Keratinocyte (primary cell): Measurements from ENCODE around the gene CELA1. TPM values are rescaled to one million over a fixed set of nuclear protein-coding genes. Genes with fewer than 3 reads are reported as not detected.

Source experiments
- DNase-seq: peaks from one replicate; pipeline ENCODE4 v3.0.0-alpha.2; 2011; ENCODE audit warnings: low read depth, missing footprints, low spot score
- FAIRE-seq: peaks from 2 replicates; lab custom pipeline; 2011; peaks lifted over from hg19 to GRCh38; lab: Jason Lieb, UNC
- H2AFZ ChIP-seq: 2 replicates; pipeline ENCODE4 v1.6.0; 2012; ENCODE audit warnings: low read length, control low read depth, inconsistent platforms; ENCODE audit not compliant: control insufficient read depth
- H3K27ac ChIP-seq: 2 replicates; pipeline ENCODE4 v1.5.1; 2011; ENCODE audit warnings: low read length; ENCODE audit not compliant: control insufficient read depth, insufficient read depth
- H3K27me3 ChIP-seq: 3 replicates; pipeline ENCODE4 v1.6.0; 2011; ENCODE audit warnings: low read length; ENCODE audit not compliant: control insufficient read depth, insufficient read depth; ENCODE audit errors: extremely low read depth
- H3K36me3 ChIP-seq, 2 experiments: 2 replicates in 1 of 2; 3 replicates in 1 of 2; pipeline ENCODE4 v1.5.1; 2011; ENCODE audit warnings: low read length in 2 of 2, mild to moderate bottlenecking in 1 of 2; ENCODE audit not compliant: control insufficient read depth in 2 of 2, insufficient read depth in 2 of 2; ENCODE audit errors: extremely low read depth in 1 of 2
- H3K4me1 ChIP-seq: 3 replicates; pipeline ENCODE4 v1.5.1; 2011; ENCODE audit warnings: low read length; ENCODE audit not compliant: control insufficient read depth, insufficient read depth; ENCODE audit errors: extremely low read depth
- H3K4me2 ChIP-seq: 3 replicates; pipeline ENCODE4 v1.6.0; 2011; ENCODE audit warnings: low read depth, low read length; ENCODE audit not compliant: control insufficient read depth, insufficient read depth; ENCODE audit errors: extremely low read depth
- H3K4me3 ChIP-seq, 3 experiments: fragments of 200-600 bp in 1 of 3; sonication (generic) in 1 of 3; 2 replicates in 2 of 3; 3 replicates in 1 of 3; pipeline ENCODE4 v1.5.1; 2011 to 2016; ENCODE audit warnings: low read length in 3 of 3, mild to moderate bottlenecking in 3 of 3, control low read depth in 2 of 3, inconsistent platforms in 1 of 3, low read depth in 1 of 3, mixed read lengths in 1 of 3, mixed run types in 1 of 3, moderate library complexity in 1 of 3; ENCODE audit not compliant: control insufficient read depth in 2 of 3, insufficient read depth in 2 of 3; ENCODE audit errors: extremely low read depth in 1 of 3
- H3K79me2 ChIP-seq: 2 replicates; pipeline ENCODE4 v1.6.0; 2012; ENCODE audit warnings: low read length; ENCODE audit not compliant: control insufficient read depth, insufficient read depth
- H3K9ac ChIP-seq: 3 replicates; pipeline ENCODE4 v1.6.0; 2011; ENCODE audit warnings: low read length; ENCODE audit not compliant: control insufficient read depth, insufficient read depth; ENCODE audit errors: extremely low read depth
- H3K9me1 ChIP-seq: 3 replicates; pipeline ENCODE4 v1.6.0; 2011; ENCODE audit warnings: low read length; ENCODE audit not compliant: control insufficient read depth, insufficient read depth; ENCODE audit errors: extremely low read depth
- H3K9me3 ChIP-seq: 2 replicates; pipeline ENCODE4 v1.5.1; 2012; ENCODE audit warnings: low read depth, low read length; ENCODE audit not compliant: control insufficient read depth
- H4K20me1 ChIP-seq: 3 replicates; pipeline ENCODE4 v1.6.0; 2011; ENCODE audit warnings: low read length; ENCODE audit not compliant: control insufficient read depth, insufficient read depth; ENCODE audit errors: extremely low read depth
- CTCF ChIP-seq, 3 experiments: IDR thresholded peaks in 1 of 3; conservative IDR thresholded peaks in 1 of 3; optimal IDR thresholded peaks in 1 of 3; 2 replicates in 2 of 3; 3 replicates in 1 of 3; pipeline versions ENCODE3 to v1.5.1; 2011; ENCODE audit warnings: low read length in 3 of 3, mild to moderate bottlenecking in 3 of 3, moderate library complexity in 2 of 3, control low read depth in 1 of 3, inconsistent platforms in 1 of 3; ENCODE audit not compliant: insufficient read depth in 2 of 3; ENCODE audit errors: extremely low read depth in 1 of 3
- EZH2 ChIP-seq: IDR thresholded peaks from one replicate; pipeline ENCODE4 v1.6.1; 2012; ENCODE audit warnings: inconsistent platforms, mild to moderate bottlenecking, low read length, moderate library complexity
- dilution Hi-C: fragments of 300-500 bp; cut with MboI; formaldehyde crosslinking; loops from one replicate; pipeline ENCODE4 v1.7.0; 2020; ENCODE audit warnings: low sequenced_read_pairs; ENCODE audit not compliant: extremely low pct_ligation_motif_present
- polyA plus RNA-seq, 5 experiments: library from polyadenylated mRNA; depleted of rRNA in 3 of 5; stranded (reverse) in 3 of 5; stranded (forward) in 1 of 5; unstranded in 1 of 5; fragments of >200 nt; gene quantifications; 1 replicate in 1 of 5; 2 replicates in 3 of 5; 3 replicates in 1 of 5; pipeline versions ENCODE4 v1.2.1 to v1.2.3, GENCODE V29; 2011 to 2012; ENCODE audit warnings: missing spikeins in 2 of 5, low read depth in 1 of 5, low replicate concordance in 1 of 5

Gene CELA1
- polyA plus RNA-seq, 1 donor (not counting 4 experiments of a cell fraction or from before 2014, with no cell fraction given) = not detected

GRCh38 chr12:51348116-51348515 is 1.6 kb upstream of the CELA1 start:
- Histone ChIP-seq H3K9me3 (no peaks in the 10 kb centered on the region), H3K4me3 (no peak overlapping the region), H4K20me1 (no peaks in the 10 kb centered on the region), H3K9me1 (no peaks in the 10 kb centered on the region), H2AFZ (no peak overlapping the region), H3K27ac (no peak overlapping the region), H3K4me2 (no peak overlapping the region), H3K4me1 (no peaks in the 10 kb centered on the region), H3K36me3 (peaks cover 0 to 2% of the 10 kb centered on the region in 2 experiments), H3K79me2 (no peaks in the 10 kb centered on the region), H3K27me3 (no peaks in the 10 kb centered on the region), H3K9ac (no peak overlapping the region)
- TF ChIP-seq CTCF (optimal IDR thresholded peaks at IDR 0.05 in 1 of 3, IDR thresholded peaks at IDR 0.05 in 1 of 3, conservative IDR thresholded peaks at IDR 0.05 in 1 of 3; ENCODE audit: extremely low read depth in 1 of 3, insufficient read depth in 2 of 3, low read length in 3 of 3) (no peak), EZH2 (no peak)
- no peak for FAIRE-seq
- no peak for DNase-seq
- dilution Hi-C loops = no loop called here

- FAIRE-seq = no peak
- H4K20me1 ChIP-seq = no peaks in the 10 kb centered on the region
- no peak overlapping the region for H3K4me3 ChIP-seq
- H2AFZ ChIP-seq = no peak overlapping the region
- H3K27me3 ChIP-seq = no peaks in the 10 kb centered on the region
- no peak for TF ChIP-seq EZH2
- no peak for TF ChIP-seq CTCF (optimal IDR thresholded peaks at IDR 0.05 in 1 of 3, IDR thresholded peaks at IDR 0.05 in 1 of 3, conservative IDR thresholded peaks at IDR 0.05 in 1 of 3; ENCODE audit: extremely low read depth in 1 of 3, insufficient read depth in 2 of 3, low read length in 3 of 3)
- dilution Hi-C loops = no loop called here
- H3K9ac ChIP-seq = no peak overlapping the region
- peaks cover 9% of the 10 kb centered on the region for H3K4me1 ChIP-seq
- no peaks in the 10 kb centered on the region for H3K9me3 ChIP-seq
- no peak for DNase-seq
- no peaks in the 10 kb centered on the region for H3K36me3 ChIP-seq
- H3K27ac ChIP-seq = no peak overlapping the region
- H3K79me2 ChIP-seq = no peaks in the 10 kb centered on the region
- H3K9me1 ChIP-seq = no peaks in the 10 kb centered on the region
- H3K4me2 ChIP-seq = no peak overlapping the region
Measured at GRCh38 chr12:51345681-51346080, 798 bp downstream of the CELA1 start.
